ENCODE measurements around the gene RSBN1.

DNA sequence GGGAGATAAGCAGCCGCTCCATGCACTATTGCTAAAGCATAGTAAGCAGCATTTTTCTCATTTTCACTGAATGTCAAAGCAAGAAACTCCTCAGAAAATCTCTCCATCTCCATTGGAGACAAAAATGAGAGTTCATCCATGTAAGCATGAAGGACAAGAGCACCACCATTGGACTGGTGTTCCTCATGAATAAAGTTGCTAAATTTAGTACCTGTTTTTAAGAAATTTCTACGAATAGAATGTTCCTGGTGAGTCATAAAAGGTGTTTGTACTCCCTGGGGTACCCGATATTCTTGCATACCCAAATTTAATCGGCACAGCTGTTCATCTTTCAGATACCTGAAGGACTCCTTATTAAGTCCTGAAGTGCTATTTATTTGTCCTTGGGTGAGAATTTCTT, 14.8 kb downstream of the RSBN1 start:
- TF ChIP-seq, protein P1, sequence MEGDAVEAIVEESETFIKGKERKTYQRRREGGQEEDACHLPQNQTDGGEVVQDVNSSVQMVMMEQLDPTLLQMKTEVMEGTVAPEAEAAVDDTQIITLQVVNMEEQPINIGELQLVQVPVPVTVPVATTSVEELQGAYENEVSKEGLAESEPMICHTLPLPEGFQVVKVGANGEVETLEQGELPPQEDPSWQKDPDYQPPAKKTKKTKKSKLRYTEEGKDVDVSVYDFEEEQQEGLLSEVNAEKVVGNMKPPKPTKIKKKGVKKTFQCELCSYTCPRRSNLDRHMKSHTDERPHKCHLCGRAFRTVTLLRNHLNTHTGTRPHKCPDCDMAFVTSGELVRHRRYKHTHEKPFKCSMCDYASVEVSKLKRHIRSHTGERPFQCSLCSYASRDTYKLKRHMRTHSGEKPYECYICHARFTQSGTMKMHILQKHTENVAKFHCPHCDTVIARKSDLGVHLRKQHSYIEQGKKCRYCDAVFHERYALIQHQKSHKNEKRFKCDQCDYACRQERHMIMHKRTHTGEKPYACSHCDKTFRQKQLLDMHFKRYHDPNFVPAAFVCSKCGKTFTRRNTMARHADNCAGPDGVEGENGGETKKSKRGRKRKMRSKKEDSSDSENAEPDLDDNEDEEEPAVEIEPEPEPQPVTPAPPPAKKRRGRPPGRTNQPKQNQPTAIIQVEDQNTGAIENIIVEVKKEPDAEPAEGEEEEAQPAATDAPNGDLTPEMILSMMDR (IDR thresholded peaks at IDR 0.05), result no peak
- TF ChIP-seq, protein P2, sequence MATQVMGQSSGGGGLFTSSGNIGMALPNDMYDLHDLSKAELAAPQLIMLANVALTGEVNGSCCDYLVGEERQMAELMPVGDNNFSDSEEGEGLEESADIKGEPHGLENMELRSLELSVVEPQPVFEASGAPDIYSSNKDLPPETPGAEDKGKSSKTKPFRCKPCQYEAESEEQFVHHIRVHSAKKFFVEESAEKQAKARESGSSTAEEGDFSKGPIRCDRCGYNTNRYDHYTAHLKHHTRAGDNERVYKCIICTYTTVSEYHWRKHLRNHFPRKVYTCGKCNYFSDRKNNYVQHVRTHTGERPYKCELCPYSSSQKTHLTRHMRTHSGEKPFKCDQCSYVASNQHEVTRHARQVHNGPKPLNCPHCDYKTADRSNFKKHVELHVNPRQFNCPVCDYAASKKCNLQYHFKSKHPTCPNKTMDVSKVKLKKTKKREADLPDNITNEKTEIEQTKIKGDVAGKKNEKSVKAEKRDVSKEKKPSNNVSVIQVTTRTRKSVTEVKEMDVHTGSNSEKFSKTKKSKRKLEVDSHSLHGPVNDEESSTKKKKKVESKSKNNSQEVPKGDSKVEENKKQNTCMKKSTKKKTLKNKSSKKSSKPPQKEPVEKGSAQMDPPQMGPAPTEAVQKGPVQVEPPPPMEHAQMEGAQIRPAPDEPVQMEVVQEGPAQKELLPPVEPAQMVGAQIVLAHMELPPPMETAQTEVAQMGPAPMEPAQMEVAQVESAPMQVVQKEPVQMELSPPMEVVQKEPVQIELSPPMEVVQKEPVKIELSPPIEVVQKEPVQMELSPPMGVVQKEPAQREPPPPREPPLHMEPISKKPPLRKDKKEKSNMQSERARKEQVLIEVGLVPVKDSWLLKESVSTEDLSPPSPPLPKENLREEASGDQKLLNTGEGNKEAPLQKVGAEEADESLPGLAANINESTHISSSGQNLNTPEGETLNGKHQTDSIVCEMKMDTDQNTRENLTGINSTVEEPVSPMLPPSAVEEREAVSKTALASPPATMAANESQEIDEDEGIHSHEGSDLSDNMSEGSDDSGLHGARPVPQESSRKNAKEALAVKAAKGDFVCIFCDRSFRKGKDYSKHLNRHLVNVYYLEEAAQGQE (IDR thresholded peaks at IDR 0.05; ENCODE audit: insufficient read depth in 1 of 2, low read depth in 2 of 2, low read length in 1 of 2), result no peak
- TF ChIP-seq SIN3A (IDR thresholded peaks at IDR 0.05; ENCODE audit: borderline replicate concordance, insufficient read depth, low read depth, low read length), result no peak
